Neuronal stem cell (in vitro differentiated cells): ENCODE measurements around the gene ARID3C.

Source experiments
- DNase-seq: peaks from one replicate; pipeline ENCODE4 v3.0.0-alpha.2; 2013; ENCODE audit warnings: low spot score
- H2AFZ ChIP-seq: one replicate; pipeline ENCODE4 v1.6.1; 2013; ENCODE audit warnings: mild to moderate bottlenecking, low read length, inconsistent platforms
- H2AK5ac ChIP-seq: 2 replicates; pipeline ENCODE4 v1.6.1; 2013; ENCODE audit warnings: low read depth, mild to moderate bottlenecking, inconsistent platforms, low read length, moderate library complexity, mixed read lengths
- H2BK120ac ChIP-seq: 2 replicates; pipeline ENCODE4 v1.6.1; 2013; ENCODE audit warnings: low read depth, mild to moderate bottlenecking, inconsistent platforms, low read length, moderate library complexity, mixed read lengths
- H2BK12ac ChIP-seq: one replicate; pipeline ENCODE4 v1.6.1; 2013; ENCODE audit warnings: low read length, inconsistent platforms
- H2BK15ac ChIP-seq: 2 replicates; pipeline ENCODE4 v1.6.1; 2013; ENCODE audit warnings: mild to moderate bottlenecking, low read length, inconsistent platforms, mixed read lengths
- H2BK5ac ChIP-seq: one replicate; pipeline ENCODE4 v1.6.1; 2013; ENCODE audit warnings: inconsistent platforms, mild to moderate bottlenecking, low read length, moderate library complexity
- H3K14ac ChIP-seq: one replicate; pipeline ENCODE4 v1.6.1; 2013; ENCODE audit warnings: low read length, inconsistent platforms
- H3K18ac ChIP-seq: 2 replicates; pipeline ENCODE4 v1.6.1; 2013; ENCODE audit warnings: low read length, inconsistent platforms
- H3K23ac ChIP-seq: 2 replicates; pipeline ENCODE4 v1.6.1; 2013; ENCODE audit warnings: low read depth, mild to moderate bottlenecking, mixed read lengths, low read length, inconsistent platforms; ENCODE audit not compliant: poor library complexity
- H3K27ac ChIP-seq: replicated peaks from 3 replicates; pipeline ENCODE4 v1.5.1; 2013; ENCODE audit warnings: low read length, inconsistent platforms
- H3K27me3 ChIP-seq, 3 experiments: 2 replicates each; pipeline ENCODE4 v1.6.1; 2013; ENCODE audit warnings: low read length in 3 of 3, mild to moderate bottlenecking in 2 of 3, inconsistent platforms in 1 of 3, low read depth in 1 of 3, mixed read lengths in 1 of 3, moderate library complexity in 1 of 3; ENCODE audit not compliant: control insufficient read depth in 3 of 3, insufficient read depth in 3 of 3
- H3K36me3 ChIP-seq, 2 donors: replicated peaks in 1 of 2; 2 replicates each; pipeline ENCODE4 v1.6.1; 2013; ENCODE audit warnings: low read length in 2 of 2; ENCODE audit not compliant: control insufficient read depth in 2 of 2, insufficient read depth in 2 of 2
- H3K4ac ChIP-seq: 2 replicates; pipeline ENCODE4 v1.6.1; 2013; ENCODE audit warnings: inconsistent platforms, mild to moderate bottlenecking, low read length, moderate library complexity
- H3K4me1 ChIP-seq, 2 donors: 1 replicate in 1 of 2; 2 replicates in 1 of 2; pipeline ENCODE4 v1.6.1; 2013; ENCODE audit warnings: low read length in 2 of 2, low read depth in 1 of 2; ENCODE audit not compliant: control insufficient read depth in 2 of 2, insufficient read depth in 1 of 2
- H3K4me2 ChIP-seq: one replicate; pipeline ENCODE4 v1.6.1; 2013; ENCODE audit warnings: mild to moderate bottlenecking, low read length, inconsistent platforms; ENCODE audit not compliant: insufficient read depth, poor library complexity, severe bottlenecking
- H3K4me3 ChIP-seq, 2 donors: 2 replicates each; pipeline ENCODE4 v1.5.1; 2013; ENCODE audit warnings: low read length in 2 of 2, mild to moderate bottlenecking in 2 of 2, inconsistent platforms in 1 of 2, moderate library complexity in 1 of 2
- H3K79me1 ChIP-seq: one replicate; pipeline ENCODE4 v1.6.1; 2013; ENCODE audit warnings: low read depth, mild to moderate bottlenecking, inconsistent platforms, low read length, moderate library complexity
- H3K9ac ChIP-seq: one replicate; pipeline ENCODE4 v1.6.1; 2013; ENCODE audit warnings: mild to moderate bottlenecking, low read depth, low read length, inconsistent platforms; ENCODE audit not compliant: poor library complexity
- H3K9me3 ChIP-seq, 2 donors: replicated peaks in 1 of 2; 2 replicates each; pipeline versions ENCODE3 to v1.6.1; 2013; ENCODE audit warnings: low read length in 2 of 2, mild to moderate bottlenecking in 2 of 2, inconsistent platforms in 1 of 2, low read depth in 1 of 2, mixed read lengths in 1 of 2, moderate library complexity in 1 of 2; ENCODE audit not compliant: control insufficient read depth in 2 of 2, insufficient read depth in 1 of 2
- H4K8ac ChIP-seq: one replicate; pipeline ENCODE4 v1.6.1; 2013; ENCODE audit warnings: low read depth, mild to moderate bottlenecking, inconsistent platforms, low read length, moderate library complexity
- H4K91ac ChIP-seq: one replicate; pipeline ENCODE4 v1.6.1; 2013; ENCODE audit warnings: low read length, low read depth, mild to moderate bottlenecking, inconsistent platforms; ENCODE audit not compliant: poor library complexity
- WGBS, 2 donors: extraction: QIAGEN DNeasy Blood & Tissue Kit; methylation state at CpG; one replicate each; pipeline ENCODE4 v1.1.7; 2013; ENCODE audit warnings: missing lambda C conversion rate in 2 of 2, mixed read lengths in 1 of 2; ENCODE audit not compliant: insufficient read length in 2 of 2, insufficient replicate concordance in 1 of 2; ENCODE audit errors: extremely low coverage in 2 of 2; 5-methylcytosine and 5-hydroxymethylcytosine counted together

Gene ARID3C

DNA sequence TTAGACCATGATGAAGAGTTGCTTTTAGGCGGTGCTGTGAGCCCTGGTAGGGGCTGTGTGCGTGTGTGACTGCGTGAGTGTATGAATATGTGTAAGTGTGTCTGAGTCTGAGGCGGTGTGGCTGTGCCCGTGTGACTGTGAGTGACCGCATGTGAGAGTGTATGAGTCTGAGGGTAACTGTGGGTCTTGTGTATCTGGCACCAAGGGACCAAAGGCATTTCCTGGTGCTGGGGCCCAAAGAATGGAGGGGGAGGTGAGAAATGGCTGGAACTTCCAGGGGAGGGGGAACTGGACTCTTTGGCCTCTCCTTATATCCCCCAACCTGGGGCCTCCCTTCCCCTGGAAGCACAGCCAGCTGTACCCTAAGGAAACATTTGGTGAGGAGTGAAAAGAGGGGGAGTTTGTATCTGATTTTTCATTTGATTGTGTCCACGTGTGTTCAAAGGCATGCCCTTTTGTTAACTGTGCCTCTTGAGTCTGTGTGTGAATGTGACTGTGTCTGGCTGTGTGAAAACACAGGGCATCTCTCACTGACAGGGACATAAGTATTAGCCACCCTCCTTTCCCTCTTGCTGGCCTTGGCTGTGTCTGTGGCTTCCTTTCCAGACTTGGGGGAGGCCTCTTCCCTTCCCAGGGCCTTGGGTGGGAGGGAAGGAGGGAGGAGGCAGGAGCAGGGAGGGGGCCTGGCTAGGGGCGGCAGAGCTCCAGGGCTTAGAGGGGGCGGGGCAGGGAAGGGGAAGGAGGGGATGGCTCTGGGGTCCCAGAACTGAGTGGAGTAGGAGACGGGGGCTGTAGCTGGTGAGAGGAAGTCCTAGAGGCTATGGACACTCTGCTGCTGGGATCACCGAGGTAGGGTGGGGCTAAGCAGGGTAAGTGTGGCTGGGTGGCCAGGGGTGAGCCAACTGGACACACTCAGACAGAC, 24.5 kb upstream of the ARID3C start:
- Histone ChIP-seq H3K4me1 (peaks cover 30 to 31% of the 10 kb centered on the region in 2 donors), H3K27me3 (no peaks in the 10 kb centered on the region), H3K27ac (peak overlapping the region; percentile 19), H4K8ac (no peak overlapping the region), H2BK120ac (peak overlapping the region; percentile 32), H3K14ac (peak overlapping the region; percentile 5), H3K9ac (peak overlapping the region; percentile 81), H3K36me3 (peaks cover 15 to 18% of the 10 kb centered on the region in 2 donors), H3K79me1 (peaks cover 1% of the 10 kb centered on the region), H3K18ac (peak overlapping the region; percentile 92), H2BK5ac (peak overlapping the region; percentile 49), H2BK12ac (peak overlapping the region; percentile 23), H2AFZ (peak overlapping the region; percentile 36), H3K4ac (no peak overlapping the region), H2BK15ac (peak overlapping the region; percentile 80), H3K4me3 (peak overlapping the region in 1 of 2 donors; percentile 8), H3K9me3 (no peaks in the 10 kb centered on the region), H2AK5ac (peak overlapping the region; percentile 77), H3K4me2 (peak overlapping the region; percentile 20), H3K23ac (no peak overlapping the region), H4K91ac (no peak overlapping the region)
- no CpG with 5 or more reads among the region's 11 CpGs for WGBS, 2 donors
- DNase-seq, result no peak

DNA sequence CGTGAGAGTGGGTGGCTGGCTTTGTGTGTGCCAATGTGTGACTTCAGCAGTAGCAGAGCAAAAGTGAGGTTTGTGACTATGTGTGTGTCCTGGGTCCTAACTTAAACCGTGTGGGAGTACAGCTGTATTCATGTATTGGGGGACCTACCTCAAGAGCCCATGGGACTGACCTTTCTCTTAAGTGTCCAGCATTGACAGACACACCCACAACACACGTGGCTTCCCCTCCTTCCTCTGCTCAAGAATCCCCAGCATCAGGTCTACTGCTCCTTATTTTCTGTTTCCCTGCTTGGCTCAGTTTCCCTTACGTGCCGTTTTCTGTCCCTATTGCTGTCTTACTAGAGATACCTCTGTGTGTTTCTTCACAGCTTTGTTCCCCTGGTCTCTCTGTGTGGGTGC, 23.7 kb upstream of the ARID3C start:
- Histone ChIP-seq H4K8ac (no peak overlapping the region), H2BK15ac (no peak overlapping the region), H3K4me3 (peak overlapping the region; percentile 50 to 68), H3K14ac (peak overlapping the region; percentile 39), H3K4me1 (peaks cover 34 to 35% of the 10 kb centered on the region in 2 donors), H2BK5ac (no peak overlapping the region), H2AFZ (peak overlapping the region; percentile 36), H4K91ac (peak overlapping the region; percentile 94), H3K79me1 (peaks cover 1% of the 10 kb centered on the region), H3K4ac (no peak overlapping the region), H2BK12ac (peak overlapping the region; percentile 77), H3K23ac (no peak overlapping the region), H3K27me3 (no peaks in the 10 kb centered on the region), H3K4me2 (no peak overlapping the region), H3K9ac (no peak overlapping the region), H3K9me3 (no peaks in the 10 kb centered on the region), H3K18ac (peak overlapping the region; percentile 56), H2BK120ac (no peak overlapping the region), H2AK5ac (peak overlapping the region; percentile 31), H3K36me3 (peaks cover 19 to 23% of the 10 kb centered on the region in 2 donors), H3K27ac (peak overlapping the region; percentile 29)
- no CpG with 5 or more reads among the region's 5 CpGs for whole genome bisulfite sequencing, 2 donors
- no peak for DNase-seq

DNA sequence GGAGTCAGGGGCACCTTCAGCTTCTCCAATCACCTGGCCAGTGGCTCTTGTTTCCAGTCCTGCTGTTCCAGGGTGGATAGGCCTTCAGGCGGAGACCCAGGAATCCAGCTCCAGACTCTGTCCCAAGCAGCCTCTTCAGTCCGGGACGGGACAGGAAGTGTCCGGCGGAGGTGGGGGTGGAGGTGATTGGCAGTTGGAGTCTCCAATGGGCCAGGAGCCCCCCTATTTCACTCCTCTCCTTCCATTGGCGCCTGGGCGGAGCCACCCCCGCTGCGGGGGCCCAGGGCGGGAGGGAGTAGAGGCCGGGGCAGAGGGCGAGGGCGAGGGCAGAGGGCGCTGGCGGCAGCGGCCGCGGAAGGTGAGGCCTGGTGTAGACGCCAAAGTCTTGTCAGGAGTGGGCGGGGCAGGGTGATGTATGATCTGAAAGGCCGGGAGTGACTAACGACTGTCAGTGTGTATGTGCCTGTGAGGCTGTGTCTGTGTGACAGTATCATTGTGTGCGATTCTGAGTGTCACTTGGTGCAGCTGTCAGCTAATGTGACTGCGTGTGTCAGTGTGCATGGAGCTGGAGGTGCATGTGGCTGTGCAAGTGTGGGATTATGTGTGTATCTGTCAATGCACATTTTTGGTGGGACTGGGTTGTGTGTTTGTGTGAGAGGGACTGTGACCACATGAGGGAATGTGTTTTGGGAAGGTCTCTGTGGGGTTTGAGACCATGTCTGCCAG, 23.2 kb upstream of the ARID3C start, which contains the start of gene IL11RA:
TSS of gene IL11RA (plus strand) at position 310 of the 726 bp plus-strand sequence. CDS start 3,033 bp downstream, outside the sequence.
- peak within 1 kb of the TSS; percentile 94 for H4K91ac ChIP-seq
- H2BK5ac ChIP-seq, result peak within 1 kb of the TSS; percentile 46
- no peak within 1 kb of the TSS for H2BK15ac ChIP-seq
- H3K27me3 ChIP-seq, result no peaks in the 10 kb centered on the region
- peaks cover 1% of the 10 kb centered on the region for H3K79me1 ChIP-seq
- H3K4me3 ChIP-seq, result peak within 1 kb of the TSS; percentile 50 to 73
- DNase-seq, result peak; percentile 88
- no peak within 1 kb of the TSS for H2BK120ac ChIP-seq
- peak within 1 kb of the TSS; percentile 84 for H3K18ac ChIP-seq
- peak within 1 kb of the TSS; percentile 39 for H3K14ac ChIP-seq
- H3K4me2 ChIP-seq, result peak within 1 kb of the TSS; percentile 47
- H2AK5ac ChIP-seq, result peak within 1 kb of the TSS; percentile 31
- H3K9me3 ChIP-seq, result no peaks in the 10 kb centered on the region
- peak within 1 kb of the TSS; percentile 77 for H2BK12ac ChIP-seq
- H3K27ac ChIP-seq, result peak within 1 kb of the TSS; percentile 65
- peak within 1 kb of the TSS; percentile 83 for H4K8ac ChIP-seq
- no peak within 1 kb of the TSS for H3K4ac ChIP-seq
- peaks cover 19 to 23% of the 10 kb centered on the region in 2 donors for H3K36me3 ChIP-seq
- H3K9ac ChIP-seq, result peak within 1 kb of the TSS; percentile 81
- no CpG with 5 or more reads among the region's 24 CpGs for WGBS, 2 donors
- peak within 1 kb of the TSS; percentile 69 for H2AFZ ChIP-seq
- H3K4me1 ChIP-seq, result peaks cover 38 to 40% of the 10 kb centered on the region in 2 donors
- peak within 1 kb of the TSS; percentile 1 for H3K23ac ChIP-seq
